ENCODE data around the gene C1QTNF2. TPM values are rescaled to one million over a fixed set of nuclear protein-coding genes. Genes with fewer than 3 reads are reported as not detected.

Gene C1QTNF2
- total and polyA plus RNA-seq, 12 donors, result 0.40 to 1.6 (median 1.1) TPM

DNA sequence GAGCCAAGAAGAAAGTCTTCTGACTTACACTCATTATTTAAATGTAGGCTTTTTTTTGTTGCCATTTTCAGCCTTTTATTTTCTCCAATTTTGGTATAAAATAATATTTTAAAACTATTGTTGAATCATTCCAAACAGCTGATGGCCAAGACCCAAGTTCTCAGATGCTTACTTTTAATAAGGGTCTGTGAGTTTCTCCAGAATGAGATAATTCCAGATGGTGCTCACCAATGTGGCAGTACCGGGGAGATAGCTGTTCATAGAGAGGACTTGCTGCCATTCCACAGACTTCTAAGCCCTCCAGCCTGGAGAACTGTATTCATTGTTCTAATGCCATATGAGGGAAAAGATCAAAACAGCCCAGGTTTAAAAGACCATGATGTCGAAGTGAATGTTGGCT is 5.3 kb upstream of the C1QTNF2 start:
- intact Hi-C loops (cut with DNase I), result no loop called here
- DNase-seq (no peak), ATAC-seq (no peak)
- H3K36me3 ChIP-seq, result no peaks in the 10 kb centered on the region
- no peak overlapping the region for H3K4me3 ChIP-seq
- peaks cover 0 to 32% (median 0%) of the 10 kb centered on the region in 7 donors for H3K27me3 ChIP-seq
- peaks cover 0 to 10% (median 1%) of the 10 kb centered on the region in 9 donors for H3K4me1 ChIP-seq
- H3K9me3 ChIP-seq, result no peaks in the 10 kb centered on the region
- 70 to 72% methylated on average over 2 of the region's 2 CpGs for WGBS, 2 donors
- no peak overlapping the region for H3K27ac ChIP-seq
- TF ChIP-seq, protein P1, sequence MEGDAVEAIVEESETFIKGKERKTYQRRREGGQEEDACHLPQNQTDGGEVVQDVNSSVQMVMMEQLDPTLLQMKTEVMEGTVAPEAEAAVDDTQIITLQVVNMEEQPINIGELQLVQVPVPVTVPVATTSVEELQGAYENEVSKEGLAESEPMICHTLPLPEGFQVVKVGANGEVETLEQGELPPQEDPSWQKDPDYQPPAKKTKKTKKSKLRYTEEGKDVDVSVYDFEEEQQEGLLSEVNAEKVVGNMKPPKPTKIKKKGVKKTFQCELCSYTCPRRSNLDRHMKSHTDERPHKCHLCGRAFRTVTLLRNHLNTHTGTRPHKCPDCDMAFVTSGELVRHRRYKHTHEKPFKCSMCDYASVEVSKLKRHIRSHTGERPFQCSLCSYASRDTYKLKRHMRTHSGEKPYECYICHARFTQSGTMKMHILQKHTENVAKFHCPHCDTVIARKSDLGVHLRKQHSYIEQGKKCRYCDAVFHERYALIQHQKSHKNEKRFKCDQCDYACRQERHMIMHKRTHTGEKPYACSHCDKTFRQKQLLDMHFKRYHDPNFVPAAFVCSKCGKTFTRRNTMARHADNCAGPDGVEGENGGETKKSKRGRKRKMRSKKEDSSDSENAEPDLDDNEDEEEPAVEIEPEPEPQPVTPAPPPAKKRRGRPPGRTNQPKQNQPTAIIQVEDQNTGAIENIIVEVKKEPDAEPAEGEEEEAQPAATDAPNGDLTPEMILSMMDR (IDR thresholded peaks at IDR 0.05), result no peak

GRCh38 chr5:160375166-160375565 is 4.7 kb upstream of the C1QTNF2 start:
- ATAC-seq (no peak), DNase-seq (no peak)
- H3K27me3 ChIP-seq, result peaks cover 0 to 37% (median 0%) of the 10 kb centered on the region in 7 donors
- H3K4me3 ChIP-seq, result no peak overlapping the region
- H3K27ac ChIP-seq, result no peak overlapping the region
- H3K9me3 ChIP-seq, result no peaks in the 10 kb centered on the region
- intact Hi-C loops (cut with DNase I), result no loop called here
- TF ChIP-seq, protein P1 (IDR thresholded peaks at IDR 0.05), result no peak
- peaks cover 0 to 15% (median 6%) of the 10 kb centered on the region in 9 donors for H3K4me1 ChIP-seq
- H3K36me3 ChIP-seq, result no peaks in the 10 kb centered on the region

DNA sequence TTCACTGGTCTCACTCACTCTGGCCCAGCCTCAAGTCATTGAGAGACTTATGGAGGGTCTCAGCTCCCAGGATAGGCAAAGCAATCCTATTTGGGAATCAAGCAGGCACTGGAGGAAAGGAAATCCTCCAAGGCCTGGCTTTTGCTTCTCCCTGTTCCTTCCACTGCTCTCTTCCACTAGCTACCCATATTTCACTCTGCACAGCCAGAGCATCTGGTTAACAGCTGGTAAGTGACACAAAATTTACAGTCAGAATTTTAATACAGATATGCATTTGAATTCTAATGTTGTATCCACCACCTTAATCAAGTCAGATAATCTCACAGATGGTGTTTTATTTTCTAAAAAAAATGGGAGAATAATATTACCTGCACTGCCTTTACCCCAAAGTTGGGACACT is 868 bp upstream of the C1QTNF2 start:
- TF ChIP-seq, protein P1 (IDR thresholded peaks at IDR 0.05), result no peak
- Histone ChIP-seq H3K4me1 (peaks cover 0 to 23% (median 12%) of the 10 kb centered on the region in 9 donors), H3K9me3 (no peaks in the 10 kb centered on the region), H3K36me3 (no peaks in the 10 kb centered on the region), H3K4me3 (no peak overlapping the region), H3K27me3 (peaks cover 0 to 52% (median 0%) of the 10 kb centered on the region in 7 donors), H3K27ac (no peak overlapping the region)
- intact Hi-C loops (cut with DNase I), result no loop called here
- no peak for DNase-seq
- no peak for ATAC-seq

GRCh38 chr5:160370713-160371034 is 248 bp upstream of the C1QTNF2 start:
- DNase-seq, result no peak
- peak in 2 of 8 donors; percentile 10 for ATAC-seq
- intact Hi-C loops (cut with DNase I), result no loop called here
- H3K36me3 ChIP-seq, result no peaks in the 10 kb centered on the region
- H3K9me3 ChIP-seq, result no peaks in the 10 kb centered on the region
- TF ChIP-seq, protein P1 (IDR thresholded peaks at IDR 0.05), result no peak
- 29 to 35% methylated on average over 12 of the region's 12 CpGs for WGBS, 2 donors
- peaks cover 0 to 23% (median 12%) of the 10 kb centered on the region in 9 donors for H3K4me1 ChIP-seq
- peak overlapping the region in 4 of 10 donors; percentile 66 to 78 (median 72) for H3K27ac ChIP-seq
- peaks cover 0 to 52% (median 0%) of the 10 kb centered on the region in 7 donors for H3K27me3 ChIP-seq
- peak overlapping the region; percentile 50 to 85 (median 76) for H3K4me3 ChIP-seq
